ENCODE results near the gene NUP205.

DNA sequence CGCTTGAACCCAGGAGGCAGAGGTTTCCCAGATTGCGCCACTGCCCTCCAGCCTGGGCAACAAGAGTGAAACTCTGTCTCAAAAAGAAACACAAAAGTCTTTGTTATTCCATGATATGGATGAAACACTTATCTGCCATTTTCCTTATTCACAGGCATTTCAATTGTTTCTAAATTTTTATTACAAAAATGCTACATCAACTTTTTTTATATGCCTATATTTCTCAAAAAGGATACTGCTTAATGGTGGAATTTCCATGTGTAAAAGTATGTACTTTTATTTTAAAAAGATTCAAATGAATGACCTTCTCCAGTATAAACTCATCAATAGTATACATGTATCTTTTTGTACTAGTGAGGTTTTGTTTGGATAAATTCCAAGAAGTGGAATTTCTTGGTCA, 62.7 kb downstream of the NUP205 start:
- TF ChIP-seq, protein P1, sequence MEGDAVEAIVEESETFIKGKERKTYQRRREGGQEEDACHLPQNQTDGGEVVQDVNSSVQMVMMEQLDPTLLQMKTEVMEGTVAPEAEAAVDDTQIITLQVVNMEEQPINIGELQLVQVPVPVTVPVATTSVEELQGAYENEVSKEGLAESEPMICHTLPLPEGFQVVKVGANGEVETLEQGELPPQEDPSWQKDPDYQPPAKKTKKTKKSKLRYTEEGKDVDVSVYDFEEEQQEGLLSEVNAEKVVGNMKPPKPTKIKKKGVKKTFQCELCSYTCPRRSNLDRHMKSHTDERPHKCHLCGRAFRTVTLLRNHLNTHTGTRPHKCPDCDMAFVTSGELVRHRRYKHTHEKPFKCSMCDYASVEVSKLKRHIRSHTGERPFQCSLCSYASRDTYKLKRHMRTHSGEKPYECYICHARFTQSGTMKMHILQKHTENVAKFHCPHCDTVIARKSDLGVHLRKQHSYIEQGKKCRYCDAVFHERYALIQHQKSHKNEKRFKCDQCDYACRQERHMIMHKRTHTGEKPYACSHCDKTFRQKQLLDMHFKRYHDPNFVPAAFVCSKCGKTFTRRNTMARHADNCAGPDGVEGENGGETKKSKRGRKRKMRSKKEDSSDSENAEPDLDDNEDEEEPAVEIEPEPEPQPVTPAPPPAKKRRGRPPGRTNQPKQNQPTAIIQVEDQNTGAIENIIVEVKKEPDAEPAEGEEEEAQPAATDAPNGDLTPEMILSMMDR (IDR thresholded peaks at IDR 0.05), result no peak
- TF ChIP-seq ZNF317 (CRISPR knock-in tag; IDR thresholded peaks at IDR 0.05; ENCODE audit: borderline replicate concordance, low read depth) (no peak), TCF7 (CRISPR knock-in tag; IDR thresholded peaks at IDR 0.05; ENCODE audit: low read depth) (no peak), FOXJ3 (CRISPR knock-in tag; IDR thresholded peaks at IDR 0.05; ENCODE audit: borderline replicate concordance) (no peak), ZNF232 (CRISPR knock-in tag; IDR thresholded peaks at IDR 0.05) (no peak), RORB (CRISPR knock-in tag; IDR thresholded peaks at IDR 0.05) (no peak)
- TF ChIP-seq, protein P2, sequence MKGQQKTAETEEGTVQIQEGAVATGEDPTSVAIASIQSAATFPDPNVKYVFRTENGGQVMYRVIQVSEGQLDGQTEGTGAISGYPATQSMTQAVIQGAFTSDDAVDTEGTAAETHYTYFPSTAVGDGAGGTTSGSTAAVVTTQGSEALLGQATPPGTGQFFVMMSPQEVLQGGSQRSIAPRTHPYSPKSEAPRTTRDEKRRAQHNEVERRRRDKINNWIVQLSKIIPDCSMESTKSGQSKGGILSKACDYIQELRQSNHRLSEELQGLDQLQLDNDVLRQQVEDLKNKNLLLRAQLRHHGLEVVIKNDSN (CRISPR knock-in tag; IDR thresholded peaks at IDR 0.05), result no peak
- TF ChIP-seq, protein P3, sequence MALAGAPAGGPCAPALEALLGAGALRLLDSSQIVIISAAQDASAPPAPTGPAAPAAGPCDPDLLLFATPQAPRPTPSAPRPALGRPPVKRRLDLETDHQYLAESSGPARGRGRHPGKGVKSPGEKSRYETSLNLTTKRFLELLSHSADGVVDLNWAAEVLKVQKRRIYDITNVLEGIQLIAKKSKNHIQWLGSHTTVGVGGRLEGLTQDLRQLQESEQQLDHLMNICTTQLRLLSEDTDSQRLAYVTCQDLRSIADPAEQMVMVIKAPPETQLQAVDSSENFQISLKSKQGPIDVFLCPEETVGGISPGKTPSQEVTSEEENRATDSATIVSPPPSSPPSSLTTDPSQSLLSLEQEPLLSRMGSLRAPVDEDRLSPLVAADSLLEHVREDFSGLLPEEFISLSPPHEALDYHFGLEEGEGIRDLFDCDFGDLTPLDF (CRISPR knock-in tag; IDR thresholded peaks at IDR 0.05), result no peak
- TF ChIP-seq, protein P4, sequence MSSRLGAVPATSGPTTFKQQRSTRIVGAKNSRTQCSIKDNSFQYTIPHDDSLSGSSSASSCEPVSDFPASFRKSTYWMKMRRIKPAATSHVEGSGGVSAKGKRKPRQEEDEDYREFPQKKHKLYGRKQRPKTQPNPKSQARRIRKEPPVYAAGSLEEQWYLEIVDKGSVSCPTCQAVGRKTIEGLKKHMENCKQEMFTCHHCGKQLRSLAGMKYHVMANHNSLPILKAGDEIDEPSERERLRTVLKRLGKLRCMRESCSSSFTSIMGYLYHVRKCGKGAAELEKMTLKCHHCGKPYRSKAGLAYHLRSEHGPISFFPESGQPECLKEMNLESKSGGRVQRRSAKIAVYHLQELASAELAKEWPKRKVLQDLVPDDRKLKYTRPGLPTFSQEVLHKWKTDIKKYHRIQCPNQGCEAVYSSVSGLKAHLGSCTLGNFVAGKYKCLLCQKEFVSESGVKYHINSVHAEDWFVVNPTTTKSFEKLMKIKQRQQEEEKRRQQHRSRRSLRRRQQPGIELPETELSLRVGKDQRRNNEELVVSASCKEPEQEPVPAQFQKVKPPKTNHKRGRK (CRISPR knock-in tag; IDR thresholded peaks at IDR 0.05; ENCODE audit: borderline replicate concordance), result no peak
- TF ChIP-seq, protein P5, sequence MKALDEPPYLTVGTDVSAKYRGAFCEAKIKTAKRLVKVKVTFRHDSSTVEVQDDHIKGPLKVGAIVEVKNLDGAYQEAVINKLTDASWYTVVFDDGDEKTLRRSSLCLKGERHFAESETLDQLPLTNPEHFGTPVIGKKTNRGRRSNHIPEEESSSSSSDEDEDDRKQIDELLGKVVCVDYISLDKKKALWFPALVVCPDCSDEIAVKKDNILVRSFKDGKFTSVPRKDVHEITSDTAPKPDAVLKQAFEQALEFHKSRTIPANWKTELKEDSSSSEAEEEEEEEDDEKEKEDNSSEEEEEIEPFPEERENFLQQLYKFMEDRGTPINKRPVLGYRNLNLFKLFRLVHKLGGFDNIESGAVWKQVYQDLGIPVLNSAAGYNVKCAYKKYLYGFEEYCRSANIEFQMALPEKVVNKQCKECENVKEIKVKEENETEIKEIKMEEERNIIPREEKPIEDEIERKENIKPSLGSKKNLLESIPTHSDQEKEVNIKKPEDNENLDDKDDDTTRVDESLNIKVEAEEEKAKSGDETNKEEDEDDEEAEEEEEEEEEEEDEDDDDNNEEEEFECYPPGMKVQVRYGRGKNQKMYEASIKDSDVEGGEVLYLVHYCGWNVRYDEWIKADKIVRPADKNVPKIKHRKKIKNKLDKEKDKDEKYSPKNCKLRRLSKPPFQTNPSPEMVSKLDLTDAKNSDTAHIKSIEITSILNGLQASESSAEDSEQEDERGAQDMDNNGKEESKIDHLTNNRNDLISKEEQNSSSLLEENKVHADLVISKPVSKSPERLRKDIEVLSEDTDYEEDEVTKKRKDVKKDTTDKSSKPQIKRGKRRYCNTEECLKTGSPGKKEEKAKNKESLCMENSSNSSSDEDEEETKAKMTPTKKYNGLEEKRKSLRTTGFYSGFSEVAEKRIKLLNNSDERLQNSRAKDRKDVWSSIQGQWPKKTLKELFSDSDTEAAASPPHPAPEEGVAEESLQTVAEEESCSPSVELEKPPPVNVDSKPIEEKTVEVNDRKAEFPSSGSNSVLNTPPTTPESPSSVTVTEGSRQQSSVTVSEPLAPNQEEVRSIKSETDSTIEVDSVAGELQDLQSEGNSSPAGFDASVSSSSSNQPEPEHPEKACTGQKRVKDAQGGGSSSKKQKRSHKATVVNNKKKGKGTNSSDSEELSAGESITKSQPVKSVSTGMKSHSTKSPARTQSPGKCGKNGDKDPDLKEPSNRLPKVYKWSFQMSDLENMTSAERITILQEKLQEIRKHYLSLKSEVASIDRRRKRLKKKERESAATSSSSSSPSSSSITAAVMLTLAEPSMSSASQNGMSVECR (CRISPR knock-in tag; IDR thresholded peaks at IDR 0.05; ENCODE audit: borderline replicate concordance), result no peak
- TF ChIP-seq, protein P6, sequence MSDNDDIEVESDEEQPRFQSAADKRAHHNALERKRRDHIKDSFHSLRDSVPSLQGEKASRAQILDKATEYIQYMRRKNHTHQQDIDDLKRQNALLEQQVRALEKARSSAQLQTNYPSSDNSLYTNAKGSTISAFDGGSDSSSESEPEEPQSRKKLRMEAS (CRISPR knock-in tag; IDR thresholded peaks at IDR 0.05), result no peak
- TF ChIP-seq, protein P7, sequence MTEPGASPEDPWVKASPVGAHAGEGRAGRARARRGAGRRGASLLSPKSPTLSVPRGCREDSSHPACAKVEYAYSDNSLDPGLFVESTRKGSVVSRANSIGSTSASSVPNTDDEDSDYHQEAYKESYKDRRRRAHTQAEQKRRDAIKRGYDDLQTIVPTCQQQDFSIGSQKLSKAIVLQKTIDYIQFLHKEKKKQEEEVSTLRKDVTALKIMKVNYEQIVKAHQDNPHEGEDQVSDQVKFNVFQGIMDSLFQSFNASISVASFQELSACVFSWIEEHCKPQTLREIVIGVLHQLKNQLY (CRISPR knock-in tag; IDR thresholded peaks at IDR 0.05), result no peak

All from WTC11 (cell line).